Tibial nerve (tissue), 4 donors: ENCODE measurements around the gene RIN3. TPM values are rescaled to one million over a fixed set of nuclear protein-coding genes. Genes with fewer than 3 reads are reported as not detected.
A peak's percentile ranks its signal among the peaks of the same experiment; 100 is the strongest.

Source experiments
- DNase-seq, 2 donors: peaks; one replicate each; pipeline ENCODE4 v3.0.0-alpha.2; 2019; ENCODE audit warnings: low spot score in 2 of 2
- H3K27ac ChIP-seq, 4 donors: fragments of 200-600 bp; sonication (generic) in 3 of 4; one replicate each; pipeline ENCODE4 v1.5.1; 2017 to 2019; ENCODE audit warnings: mild to moderate bottlenecking in 1 of 4
- H3K27me3 ChIP-seq, 2 donors: fragments of 200-600 bp; sonication (generic) in 1 of 2; one replicate each; pipeline versions ENCODE4 v1.5.1 to v1.6.0; 2017 to 2019
- H3K36me3 ChIP-seq, 3 donors: fragments of 200-600 bp; sonication (generic); one replicate each; pipeline ENCODE4 v1.5.1; 2018 to 2019
- H3K4me1 ChIP-seq, 4 donors: fragments of 200-600 bp; sonication (generic) in 3 of 4; one replicate each; pipeline ENCODE4 v1.5.1; 2017 to 2019
- H3K4me3 ChIP-seq, 4 donors: fragments of 200-600 bp; sonication (generic) in 3 of 4; one replicate each; pipeline ENCODE4 v1.5.1; 2017 to 2019; ENCODE audit warnings: mild to moderate bottlenecking in 1 of 4, moderate library complexity in 1 of 4
- H3K9me3 ChIP-seq, 4 donors: fragments of 200-600 bp; sonication (generic) in 3 of 4; one replicate each; pipeline ENCODE4 v1.5.1; 2017 to 2019
- EP300 ChIP-seq, 2 donors: sonication (generic); formaldehyde crosslinking; IDR thresholded peaks; one replicate each; pipeline ENCODE4 v1.6.1; 2017; ENCODE audit warnings: antibody characterized with exemption in 2 of 2, mild to moderate bottlenecking in 1 of 2
- POLR2A ChIP-seq, 2 donors: fragments of 450-650 bp; IDR thresholded peaks; one replicate each; pipeline ENCODE4 v1.6.1; 2017; ENCODE audit warnings: antibody characterized with exemption in 2 of 2, mild to moderate bottlenecking in 2 of 2, moderate library complexity in 2 of 2
- WGBS, 2 donors: methylation state at CpG; one replicate each; pipeline ENCODE4 v1.1.5; 2018; 5-methylcytosine and 5-hydroxymethylcytosine counted together
- total RNA-seq, 4 donors: library from RNA; depleted of rRNA; stranded (reverse); fragments of >200 nt; gene quantifications; one replicate each; pipeline ENCODE4 v1.1.0, GENCODE V29; 2016
- TF ChIP-seq, protein P1 (sequence below), 5 experiments: fragments of 200-600 bp in 3 of 5; fragments of 450-650 bp in 2 of 5; sonication (generic) in 3 of 5; IDR thresholded peaks; one replicate each; pipeline ENCODE4 v1.5.1; 2016 to 2019; ENCODE audit warnings: antibody characterized with exemption in 5 of 5, mild to moderate bottlenecking in 3 of 5, moderate library complexity in 2 of 5

Gene RIN3
- total RNA-seq, 4 donors from 2014 or later = 14.2 to 34.2 (median 15.5) TPM

- no peak for DNase-seq
- no peak overlapping the region for H3K27ac ChIP-seq
- peaks cover 0 to 23% (median 0%) of the 10 kb centered on the region in 4 donors for H3K9me3 ChIP-seq
- H3K27me3 ChIP-seq = no peaks in the 10 kb centered on the region
- H3K4me3 ChIP-seq = no peak overlapping the region
- WGBS, 2 donors = 77 to 81% methylated on average over 9 of the region's 9 CpGs
- no peaks in the 10 kb centered on the region for H3K36me3 ChIP-seq
- TF ChIP-seq EP300 (IDR thresholded peaks at IDR 0.05) = no peak
- no peak for TF ChIP-seq POLR2A (IDR thresholded peaks at IDR 0.05)
- TF ChIP-seq, protein P1, sequence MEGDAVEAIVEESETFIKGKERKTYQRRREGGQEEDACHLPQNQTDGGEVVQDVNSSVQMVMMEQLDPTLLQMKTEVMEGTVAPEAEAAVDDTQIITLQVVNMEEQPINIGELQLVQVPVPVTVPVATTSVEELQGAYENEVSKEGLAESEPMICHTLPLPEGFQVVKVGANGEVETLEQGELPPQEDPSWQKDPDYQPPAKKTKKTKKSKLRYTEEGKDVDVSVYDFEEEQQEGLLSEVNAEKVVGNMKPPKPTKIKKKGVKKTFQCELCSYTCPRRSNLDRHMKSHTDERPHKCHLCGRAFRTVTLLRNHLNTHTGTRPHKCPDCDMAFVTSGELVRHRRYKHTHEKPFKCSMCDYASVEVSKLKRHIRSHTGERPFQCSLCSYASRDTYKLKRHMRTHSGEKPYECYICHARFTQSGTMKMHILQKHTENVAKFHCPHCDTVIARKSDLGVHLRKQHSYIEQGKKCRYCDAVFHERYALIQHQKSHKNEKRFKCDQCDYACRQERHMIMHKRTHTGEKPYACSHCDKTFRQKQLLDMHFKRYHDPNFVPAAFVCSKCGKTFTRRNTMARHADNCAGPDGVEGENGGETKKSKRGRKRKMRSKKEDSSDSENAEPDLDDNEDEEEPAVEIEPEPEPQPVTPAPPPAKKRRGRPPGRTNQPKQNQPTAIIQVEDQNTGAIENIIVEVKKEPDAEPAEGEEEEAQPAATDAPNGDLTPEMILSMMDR (IDR thresholded peaks at IDR 0.05) = no peak
- peaks cover 0 to 12% (median 5%) of the 10 kb centered on the region in 4 donors for H3K4me1 ChIP-seq
Measured at GRCh38 chr14:92596331-92596907, 82.8 kb downstream of the RIN3 start.

GRCh38 chr14:92597906-92598905 is 84.6 kb downstream of the RIN3 start:
- no peak for DNase-seq
- no peak overlapping the region for H3K4me3 ChIP-seq
- no peaks in the 10 kb centered on the region for H3K36me3 ChIP-seq
- H3K27me3 ChIP-seq = no peaks in the 10 kb centered on the region
- peaks cover 0 to 13% (median 5%) of the 10 kb centered on the region in 4 donors for H3K4me1 ChIP-seq
- TF ChIP-seq, protein P1 (IDR thresholded peaks at IDR 0.05) = no peak
- TF ChIP-seq POLR2A (IDR thresholded peaks at IDR 0.05) (no peak), EP300 (IDR thresholded peaks at IDR 0.05) (no peak)
- H3K27ac ChIP-seq = no peak overlapping the region
- 76 to 89% methylated on average over 4 of the region's 4 CpGs for WGBS, 2 donors
- H3K9me3 ChIP-seq = peaks cover 0 to 16% (median 0%) of the 10 kb centered on the region in 4 donors

GRCh38 chr14:92599811-92600210 is 86.2 kb downstream of the RIN3 start:
- Histone ChIP-seq H3K9me3 (peaks cover 0 to 8% (median 0%) of the 10 kb centered on the region in 4 donors), H3K4me1 (peaks cover 0 to 16% (median 5%) of the 10 kb centered on the region in 4 donors), H3K27ac (no peak overlapping the region), H3K36me3 (no peaks in the 10 kb centered on the region), H3K4me3 (no peak overlapping the region), H3K27me3 (no peaks in the 10 kb centered on the region)
- WGBS, 2 donors = 61 to 76% methylated on average over 3 of the region's 3 CpGs
- TF ChIP-seq POLR2A (IDR thresholded peaks at IDR 0.05) = no peak
- TF ChIP-seq EP300 (IDR thresholded peaks at IDR 0.05) = no peak
- TF ChIP-seq, protein P1 (IDR thresholded peaks at IDR 0.05) = no peak
- no peak for DNase-seq

DNA sequence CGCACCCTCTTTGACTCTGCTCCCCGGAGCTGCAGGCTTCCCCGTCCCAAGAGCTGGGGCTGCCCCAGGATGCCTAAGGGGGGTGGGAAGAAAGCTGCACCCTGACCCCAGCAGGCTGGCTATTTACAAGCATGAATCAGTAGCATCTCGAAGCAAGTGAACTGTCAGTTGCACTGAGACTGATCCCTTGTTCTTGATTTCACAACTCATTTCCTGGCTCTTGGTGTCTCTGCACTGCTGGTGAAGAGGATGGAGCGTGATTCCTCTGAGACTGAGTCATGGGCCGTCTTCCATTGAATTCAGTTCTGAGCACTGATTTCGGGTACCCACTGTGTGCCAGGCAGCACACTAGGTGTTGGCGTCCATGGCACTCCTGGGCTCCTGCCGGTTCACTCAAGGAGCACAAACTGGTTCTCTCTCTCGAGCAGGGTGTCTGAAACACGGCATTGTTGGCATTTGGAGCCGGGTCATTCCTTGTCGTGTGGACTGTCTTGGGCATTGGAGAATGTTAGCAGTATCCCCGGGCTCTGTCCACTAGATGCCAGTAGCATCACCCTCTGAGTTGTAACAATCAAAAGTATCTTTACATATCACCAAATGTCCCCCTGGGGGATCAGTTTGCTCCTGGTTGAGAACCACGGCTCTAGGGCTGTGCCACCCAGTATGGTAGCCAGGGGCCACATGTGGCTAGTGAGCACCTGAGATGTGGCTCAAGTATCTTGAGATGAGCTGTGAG is 86.9 kb downstream of the RIN3 start:
- H3K27me3 ChIP-seq = no peaks in the 10 kb centered on the region
- 43 to 52% methylated on average over 15 of the region's 15 CpGs for WGBS, 2 donors
- TF ChIP-seq EP300 (IDR thresholded peaks at IDR 0.05) (no peak), POLR2A (IDR thresholded peaks at IDR 0.05) (no peak)
- TF ChIP-seq, protein P1 (IDR thresholded peaks at IDR 0.05) = no peak
- H3K4me3 ChIP-seq = no peak overlapping the region
- peak overlapping the region in 1 of 4 donors; percentile 70 for H3K27ac ChIP-seq
- no peak for DNase-seq
- peaks cover 0 to 16% (median 5%) of the 10 kb centered on the region in 4 donors for H3K4me1 ChIP-seq
- H3K9me3 ChIP-seq = peaks cover 0 to 8% (median 0%) of the 10 kb centered on the region in 4 donors
- no peaks in the 10 kb centered on the region for H3K36me3 ChIP-seq
